ENCODE results near the gene HCFC1. TPM values are rescaled to one million over a fixed set of nuclear protein-coding genes. Genes with fewer than 3 reads are reported as not detected.
"Not testable (repeated sequence)": the region's sequence is repeated elsewhere in the genome, so short reads cannot be mapped to it uniquely, and the experiment has no call there.

The HCFC1 gene
- total RNA-seq, 1 donor from 2014 or later: 25.4 TPM

GRCh38 chrX:153983321-153983801, 11.7 kb upstream of the HCFC1 start:
- intact Hi-C loops (cut with DNase I): no loop called here
- no peak for ATAC-seq

DNA sequence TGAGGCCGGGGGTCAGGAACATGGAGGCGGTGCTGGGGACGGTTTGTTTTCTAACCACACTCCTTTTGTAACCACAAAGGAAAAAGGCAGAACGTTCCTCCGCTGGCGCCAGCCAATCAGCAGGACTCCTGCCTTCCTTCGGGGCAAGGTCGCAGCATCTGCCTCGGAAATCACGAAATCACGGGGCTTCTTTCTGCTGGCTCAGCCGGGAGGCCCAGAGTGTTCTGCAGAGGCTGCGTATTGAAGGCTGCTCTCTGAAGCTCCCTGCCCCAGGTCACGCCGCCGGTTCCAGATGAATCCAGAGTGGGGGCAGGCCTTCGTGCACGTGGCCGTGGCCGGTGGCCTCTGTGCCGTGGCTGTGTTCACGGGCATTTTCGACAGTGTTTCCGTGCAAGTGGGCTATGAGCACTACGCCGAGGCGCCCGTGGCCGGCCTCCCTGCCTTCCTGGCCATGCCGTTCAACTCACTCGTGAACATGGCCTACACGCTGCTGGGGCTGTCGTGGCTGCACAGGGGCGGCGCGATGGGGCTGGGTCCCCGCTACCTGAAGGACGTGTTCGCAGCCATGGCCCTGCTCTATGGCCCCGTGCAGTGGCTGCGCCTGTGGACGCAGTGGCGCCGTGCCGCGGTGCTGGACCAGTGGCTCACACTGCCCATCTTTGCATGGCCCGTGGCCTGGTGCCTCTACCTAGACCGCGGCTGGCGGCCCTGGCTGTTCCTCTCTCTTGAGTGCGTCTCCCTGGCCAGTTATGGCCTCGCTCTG, 10.3 kb upstream of the HCFC1 start:
- intact Hi-C loops (cut with DNase I): no loop called here
- ATAC-seq: peak; percentile 42
- peak; percentile 72 for DNase-seq (ENCODE audit: missing footprints)

More at GRCh38 chrX:153983321-153983801, 11.7 kb upstream of the HCFC1 start:
- DNase-seq (ENCODE audit: missing footprints): no peak

DNA sequence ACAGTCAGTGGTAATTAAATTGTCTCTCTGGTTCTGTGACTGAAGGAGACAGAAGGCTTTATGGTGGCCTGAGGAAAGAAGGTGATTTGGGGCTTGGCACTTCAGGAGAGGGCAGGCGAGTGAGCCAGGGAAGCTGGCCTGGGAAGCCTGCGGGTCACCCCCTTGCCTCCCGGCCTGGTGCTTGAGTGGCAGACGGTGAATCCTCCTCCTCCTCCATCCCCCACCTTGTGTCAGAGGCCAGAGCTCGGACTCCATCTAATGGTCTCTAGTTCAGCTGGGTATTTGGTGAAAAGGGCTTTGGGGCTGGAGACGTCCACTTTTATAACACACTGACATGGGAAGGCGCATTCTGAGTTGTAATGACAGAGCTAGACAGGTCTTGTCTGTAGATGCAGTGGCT, 9.6 kb upstream of the HCFC1 start:
- DNase-seq (ENCODE audit: missing footprints) (no peak), ATAC-seq (no peak)
- intact Hi-C loops (cut with DNase I): no loop called here

- DNase-seq (ENCODE audit: missing footprints); ATAC-seq; intact Hi-C loops (cut with DNase I): not testable (repeated sequence)
Observed at GRCh38 chrX:153980394-153980793, 8.8 kb upstream of the HCFC1 start.

DNA sequence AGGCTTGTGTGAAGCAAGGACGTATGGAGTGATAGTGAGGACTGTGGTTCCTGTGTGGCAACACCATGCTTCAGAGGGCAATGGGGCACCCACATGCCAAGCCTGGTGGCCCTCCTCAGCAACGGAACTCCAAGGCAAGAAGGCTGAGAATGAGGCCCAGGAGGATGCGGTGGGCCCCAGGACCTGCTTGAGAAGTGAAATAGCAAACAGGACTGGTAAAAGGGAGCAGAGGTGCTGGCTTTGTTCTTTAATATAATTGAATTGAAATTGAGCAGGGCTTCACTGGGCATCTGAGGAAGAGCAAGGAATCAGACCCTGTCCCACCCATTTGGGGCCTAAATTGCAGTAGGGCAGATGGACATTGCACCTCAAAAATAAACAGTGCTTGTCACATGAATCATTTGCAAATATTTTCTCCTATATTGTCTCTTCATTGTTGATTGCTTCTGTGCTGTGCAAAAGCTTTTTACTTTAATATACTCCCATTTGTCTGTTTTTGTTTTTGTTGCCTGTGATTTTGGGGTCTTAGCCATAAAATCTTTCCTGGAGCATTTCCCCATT, 3.2 kb upstream of the HCFC1 start:
- intact Hi-C loops (cut with DNase I): loop anchor here (10.0 kb wide), 2 partner anchors 400 to 770 kb away; partner anchors contain the start of genes EMD and FLNA
- ATAC-seq: no peak
- DNase-seq (ENCODE audit: missing footprints): no peak

DNA sequence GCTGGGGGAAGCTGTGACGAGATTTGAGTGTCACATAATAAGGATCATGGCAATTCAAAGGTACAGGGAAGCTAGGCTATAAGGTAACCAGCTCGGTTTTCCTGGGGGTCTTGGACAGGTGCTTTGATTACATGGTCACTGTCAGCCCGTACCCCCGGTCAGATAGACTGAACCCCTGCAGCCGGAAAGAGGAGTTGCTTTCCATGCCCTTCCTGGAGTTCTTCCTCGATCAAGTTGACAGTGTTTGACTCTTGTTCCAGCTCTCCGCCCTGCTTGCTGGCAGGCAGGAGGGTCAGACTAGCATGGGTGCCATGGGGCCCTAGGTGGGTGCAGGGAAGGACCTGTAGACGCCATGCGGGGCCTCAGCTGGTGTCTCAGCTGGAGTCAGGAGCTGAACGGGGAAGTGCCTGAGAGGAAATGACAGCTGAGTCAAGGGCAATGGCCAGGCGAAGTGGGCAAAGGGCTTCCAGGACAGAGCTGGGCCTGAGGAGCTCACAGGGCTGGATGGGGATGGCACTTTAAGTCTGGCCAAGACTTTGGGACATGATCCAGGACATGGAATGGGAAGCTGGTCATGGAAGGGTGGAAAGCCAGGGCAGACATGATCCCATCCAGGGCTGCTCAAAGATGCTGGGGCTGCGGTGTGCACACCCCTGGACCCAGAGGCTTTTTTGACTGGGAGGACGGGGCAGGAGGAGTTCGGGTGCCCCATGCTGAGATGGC, 2.5 kb upstream of the HCFC1 start:
- ATAC-seq (no peak), DNase-seq (ENCODE audit: missing footprints) (no peak)
- intact Hi-C loops (cut with DNase I): loop anchor here (10.0 kb wide), 2 partner anchors 401 to 771 kb away; partner anchors contain the start of genes EMD and FLNA

GRCh38 chrX:153973127-153974002, 1.7 kb upstream of the HCFC1 start:
- ATAC-seq (no peak), DNase-seq (ENCODE audit: missing footprints) (no peak)
- intact Hi-C loops (cut with DNase I): loop anchor here (10.0 kb wide), 2 partner anchors 401 to 771 kb away; partner anchors contain the start of genes EMD and FLNA

DNA sequence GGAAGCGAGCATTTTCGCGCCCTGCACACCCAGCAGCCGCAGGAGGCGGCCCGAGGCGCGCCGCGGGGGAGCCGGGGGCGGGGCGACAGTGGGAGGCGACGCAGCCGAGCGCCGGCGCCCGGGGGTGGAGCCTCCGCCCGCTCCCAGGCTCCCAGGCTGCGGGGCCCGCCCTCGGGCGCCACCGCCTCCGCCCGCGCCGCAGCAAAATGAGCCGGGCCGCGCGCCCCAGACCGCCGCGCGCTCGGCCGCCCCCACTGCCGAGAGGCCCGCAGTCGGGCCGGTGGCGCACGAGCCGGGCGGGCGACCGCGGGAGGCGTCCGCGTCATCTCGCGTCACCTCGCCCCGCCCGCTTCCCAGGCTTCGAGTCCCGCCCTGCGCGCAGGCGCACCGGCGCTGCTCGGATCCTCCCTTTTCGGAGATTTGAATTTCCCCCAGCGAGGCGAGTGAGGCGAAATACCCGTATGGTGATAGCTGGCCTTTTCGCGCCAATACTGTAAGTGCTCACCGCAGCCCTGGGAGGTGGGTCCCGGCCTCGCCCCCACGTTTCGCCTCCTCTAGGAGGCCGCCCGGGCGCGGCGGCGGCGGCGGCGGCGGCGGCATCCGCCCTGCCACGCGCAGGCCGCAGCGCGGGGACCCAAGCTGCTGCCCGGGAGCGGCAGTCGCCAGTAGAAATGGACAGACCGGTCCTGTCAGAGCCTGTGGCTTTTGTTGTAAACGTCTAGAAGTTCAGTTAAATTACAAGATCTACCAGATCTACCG, 929 bp upstream of the HCFC1 start, which contains the start of gene TMEM187:
TSS of gene TMEM187 (plus strand) at position 387 of the 759 bp plus-strand sequence. CDS start 9,309 bp downstream, outside the sequence.
- intact Hi-C loops (cut with DNase I): loop anchor here (10.0 kb wide), 2 partner anchors 402 to 772 kb away; partner anchors contain the start of genes EMD and FLNA
- peak; percentile 62 for ATAC-seq
- DNase-seq (ENCODE audit: missing footprints): peak; percentile 92

DNA sequence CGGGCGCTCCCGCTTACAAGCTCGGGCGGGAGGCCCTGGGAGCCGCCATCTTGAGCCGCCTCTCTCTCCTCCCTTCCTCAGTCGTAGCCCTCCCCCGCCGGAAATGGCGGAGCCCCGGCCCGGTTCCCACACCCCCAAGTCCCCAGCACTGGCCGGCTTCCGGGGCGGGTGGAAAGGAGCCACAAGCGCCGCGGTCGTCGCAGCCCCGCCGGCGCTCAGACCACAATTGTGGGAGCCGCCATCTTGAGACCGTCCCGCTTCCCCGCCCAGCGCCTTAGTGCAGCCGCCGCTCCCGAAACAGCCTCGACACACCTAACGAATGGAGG, 531 bp downstream of the HCFC1 start:
- intact Hi-C loops (cut with DNase I): loop anchor here (10.0 kb wide), 2 partner anchors 404 to 774 kb away; partner anchors contain the start of genes EMD and FLNA
- ATAC-seq (peak; percentile 79), DNase-seq (ENCODE audit: missing footprints) (peak; percentile 94)

GRCh38 chrX:153970357-153971123, 1.1 kb downstream of the HCFC1 start:
- DNase-seq (ENCODE audit: missing footprints): peak; percentile 71
- peak; percentile 17 for ATAC-seq
- intact Hi-C loops (cut with DNase I): loop anchor here (10.0 kb wide), 2 partner anchors 404 to 774 kb away; partner anchors contain the start of genes EMD and FLNA

DNA sequence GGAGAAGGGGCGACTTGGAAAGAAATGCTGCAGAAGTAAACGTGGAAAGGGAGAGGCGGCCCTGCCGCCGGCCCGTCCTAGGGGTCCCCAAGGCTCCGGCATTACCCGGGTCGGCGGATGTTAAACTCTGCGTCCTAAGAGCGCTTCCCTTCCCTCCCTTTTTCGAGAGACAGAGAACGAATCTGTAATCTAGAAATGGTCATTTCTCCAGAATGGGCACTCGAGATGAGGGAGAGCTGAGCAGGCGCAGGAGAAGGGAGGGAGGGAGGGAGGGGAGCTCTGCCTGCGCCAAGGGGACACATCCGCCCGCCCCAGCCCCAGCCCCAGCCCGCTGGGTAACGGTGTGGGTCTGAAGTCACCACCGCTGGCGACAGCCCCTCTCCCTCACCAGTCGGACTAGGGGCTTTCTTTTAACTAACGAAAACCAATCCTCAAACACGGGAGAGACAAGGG, 1.7 kb downstream of the HCFC1 start:
- intact Hi-C loops (cut with DNase I): loop anchor here (10.0 kb wide), 2 partner anchors 405 to 775 kb away; partner anchors contain the start of genes EMD and FLNA
- DNase-seq (ENCODE audit: missing footprints): no peak
- no peak for ATAC-seq

DNA sequence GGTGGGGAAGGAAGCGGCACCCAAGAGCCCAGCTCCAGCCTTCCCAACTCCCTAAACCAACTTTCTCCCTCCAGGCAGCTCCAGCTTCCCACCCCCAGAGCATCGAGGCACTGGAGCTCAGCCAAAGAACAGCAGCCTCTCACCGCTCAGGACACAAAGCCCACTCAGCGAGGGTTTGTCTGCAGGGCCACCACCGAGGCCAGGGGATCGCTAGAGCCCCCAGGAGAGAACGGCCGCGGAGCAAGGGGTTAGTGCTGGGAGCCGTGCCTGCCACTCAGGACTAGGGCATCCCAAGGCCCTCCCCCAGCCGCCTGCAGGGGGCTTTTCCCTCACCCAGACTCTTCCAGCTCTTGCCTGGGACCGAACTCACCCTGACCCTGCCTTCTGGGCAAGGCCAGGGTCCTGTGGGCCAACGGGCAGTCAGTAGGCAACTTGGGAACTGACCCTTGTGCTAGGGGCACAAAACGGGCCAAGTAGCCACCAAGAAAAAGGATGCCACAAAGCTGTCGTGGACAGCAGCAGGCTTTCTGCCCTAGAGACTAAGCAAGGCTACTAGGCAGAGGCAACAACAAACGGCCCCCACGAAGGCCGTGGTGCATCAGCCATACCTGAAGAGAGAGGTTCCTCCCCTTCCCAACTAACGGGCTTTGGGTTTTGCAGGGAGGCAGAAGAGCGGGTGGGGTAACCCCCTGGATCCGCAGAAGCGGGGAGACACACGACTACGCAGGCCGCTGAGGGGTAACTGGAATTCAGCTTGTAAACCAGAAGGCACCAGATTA, 2.3 kb downstream of the HCFC1 start:
- no peak for ATAC-seq
- no peak for DNase-seq (ENCODE audit: missing footprints)
- intact Hi-C loops (cut with DNase I): no loop called here

DNA sequence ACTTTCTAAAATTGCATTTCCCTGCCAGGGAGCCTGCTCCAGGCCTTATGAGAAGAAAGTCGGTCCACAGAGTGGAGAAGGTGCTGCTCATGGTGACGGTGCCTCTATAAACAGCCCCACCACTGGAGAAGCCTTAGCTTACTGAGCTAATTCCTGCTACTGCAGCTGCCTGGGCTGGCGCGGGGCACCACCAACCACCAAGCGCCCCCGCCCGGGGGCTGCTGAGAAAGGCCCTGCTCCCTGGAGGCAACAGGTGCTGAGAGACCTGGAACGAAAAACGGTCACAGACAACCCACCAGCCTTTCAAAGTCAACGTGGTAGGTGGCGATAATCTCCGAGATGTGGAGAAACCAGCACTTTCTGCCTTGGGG, 2.9 kb downstream of the HCFC1 start:
- no peak for DNase-seq (ENCODE audit: missing footprints)
- no peak for ATAC-seq
- intact Hi-C loops (cut with DNase I): no loop called here

DNA sequence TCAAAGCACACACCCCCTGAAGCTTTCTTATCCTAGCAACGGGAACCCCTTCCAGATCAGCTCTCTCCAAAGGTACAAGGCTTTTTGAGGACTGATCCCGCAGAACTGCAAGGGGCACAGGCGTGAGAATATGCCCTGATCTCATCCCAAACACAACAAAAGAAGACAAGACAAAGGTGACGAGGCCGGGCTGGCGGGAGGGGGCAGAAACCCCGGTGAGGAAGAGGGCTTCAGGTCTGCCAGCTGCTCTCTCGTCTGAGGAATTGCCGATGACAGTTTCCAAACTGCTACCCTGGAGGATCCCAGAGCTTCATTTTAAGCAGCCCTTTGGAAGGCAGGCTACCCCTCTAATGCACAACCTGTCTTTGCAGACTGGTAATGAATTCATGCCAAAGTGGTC, 3.4 kb downstream of the HCFC1 start:
- no peak for DNase-seq (ENCODE audit: missing footprints)
- ATAC-seq: no peak
- intact Hi-C loops (cut with DNase I): no loop called here

DNA sequence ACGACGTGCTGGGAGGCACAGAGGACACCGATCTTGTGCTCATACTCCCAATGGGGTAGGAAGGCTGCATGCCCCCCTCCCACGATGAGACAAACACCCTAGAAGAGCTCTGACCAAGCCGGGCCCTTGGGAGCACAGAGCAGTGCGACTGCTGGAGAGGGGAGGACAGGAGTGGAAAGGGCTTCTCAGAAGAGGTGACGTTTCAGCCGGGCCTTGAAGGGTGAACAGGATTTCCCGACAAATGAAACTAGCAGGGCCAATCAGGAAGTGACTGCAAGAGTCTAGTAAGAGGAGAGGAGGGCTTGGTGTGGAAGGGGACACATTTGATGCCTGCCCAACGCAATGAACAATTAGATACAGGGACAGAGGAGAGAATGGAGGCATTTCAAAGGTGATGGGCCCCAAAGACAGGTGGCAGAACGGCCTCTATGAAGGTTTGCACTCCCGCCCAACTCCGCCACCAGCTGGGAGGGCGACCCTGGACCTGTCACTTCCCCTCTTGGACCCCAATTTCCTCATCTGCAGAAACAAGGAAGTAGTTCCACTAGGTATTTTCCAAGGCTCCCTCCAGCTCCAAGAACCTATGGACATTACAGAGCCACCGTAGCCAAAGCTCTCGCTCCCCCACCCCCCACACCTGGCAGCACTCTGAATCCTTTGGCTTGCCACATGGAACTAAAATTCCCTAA, 3.9 kb downstream of the HCFC1 start:
- DNase-seq (ENCODE audit: missing footprints) (no peak), ATAC-seq (no peak)
- intact Hi-C loops (cut with DNase I): no loop called here

All from Right ventricle myocardium inferior (tissue), 1 donor.